ENCODE data around the gene MRPL10. TPM values are rescaled to one million over a fixed set of nuclear protein-coding genes. Genes with fewer than 3 reads are reported as not detected.

MRPL10 gene
- total RNA-seq, 2 experiments from 2014 or later: 49.0 to 51.4 TPM

DNA sequence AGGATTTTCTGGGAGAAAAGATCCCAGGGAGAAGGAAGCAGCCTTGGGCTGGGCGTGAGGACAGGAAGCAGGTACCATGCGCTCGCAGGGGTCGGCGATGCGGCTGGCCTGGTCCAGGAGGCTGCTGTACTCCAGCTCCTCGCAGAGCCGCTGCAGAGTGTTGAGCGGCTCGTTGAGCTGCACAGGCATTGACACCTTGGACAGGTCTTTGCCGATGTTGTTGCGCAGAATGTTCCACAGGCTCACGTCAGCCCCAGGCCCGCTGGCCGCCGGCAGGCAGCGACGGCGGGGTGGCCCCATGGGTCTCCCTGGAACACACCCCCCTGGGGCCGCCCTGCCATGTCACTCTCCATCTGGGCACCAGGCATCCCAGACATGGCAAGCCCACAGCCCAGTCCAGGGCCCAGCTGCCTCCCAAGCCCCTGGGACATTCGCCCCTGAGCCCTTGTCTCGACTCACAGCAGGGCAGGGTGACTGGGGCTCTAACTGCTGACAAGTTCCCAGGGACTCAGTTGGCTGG lies 17.8 kb downstream of the MRPL10 start:
- Histone ChIP-seq H3K4me3 (ENCODE audit: low read length) (no peak overlapping the region), H3K27ac (ENCODE audit: low read depth in 1 of 2, low read length in 2 of 2) (no peak overlapping the region), H3K27me3 (ENCODE audit: control insufficient read depth in 1 of 2, insufficient read depth in 2 of 2, low read length in 2 of 2) (no peaks in the 10 kb centered on the region), H3K4me1 (ENCODE audit: insufficient read depth, low read length) (peaks cover 5% of the 10 kb centered on the region), H3K36me3 (ENCODE audit: insufficient read depth, low read length) (peaks cover 93% of the 10 kb centered on the region), H3K9me3 (ENCODE audit: control insufficient read depth in 1 of 2, insufficient read depth in 1 of 2, low read length in 2 of 2) (no peaks in the 10 kb centered on the region)
- POLR2A ChIA-PET: no interaction called here
- Mint-ChIP-seq H3K4me1 (ENCODE audit: low read depth) (no peaks in the 10 kb centered on the region), H3K36me3 (ENCODE audit: low read depth) (peaks cover 89% of the 10 kb centered on the region), H3K27me3 (no peaks in the 10 kb centered on the region), H3K4me3 (no peak overlapping the region), H3K27ac (no peak overlapping the region), H3K9me3 (no peaks in the 10 kb centered on the region)
- peak in 1 of 14 experiments; percentile 11 for DNase-seq
- CTCF ChIA-PET: no interaction called here
- no peak for ATAC-seq (ENCODE audit: poor library complexity)
- intact Hi-C loops (cut with DNase I, micrococcal nuclease): no loop called here
- TF ChIP-seq, protein P1, sequence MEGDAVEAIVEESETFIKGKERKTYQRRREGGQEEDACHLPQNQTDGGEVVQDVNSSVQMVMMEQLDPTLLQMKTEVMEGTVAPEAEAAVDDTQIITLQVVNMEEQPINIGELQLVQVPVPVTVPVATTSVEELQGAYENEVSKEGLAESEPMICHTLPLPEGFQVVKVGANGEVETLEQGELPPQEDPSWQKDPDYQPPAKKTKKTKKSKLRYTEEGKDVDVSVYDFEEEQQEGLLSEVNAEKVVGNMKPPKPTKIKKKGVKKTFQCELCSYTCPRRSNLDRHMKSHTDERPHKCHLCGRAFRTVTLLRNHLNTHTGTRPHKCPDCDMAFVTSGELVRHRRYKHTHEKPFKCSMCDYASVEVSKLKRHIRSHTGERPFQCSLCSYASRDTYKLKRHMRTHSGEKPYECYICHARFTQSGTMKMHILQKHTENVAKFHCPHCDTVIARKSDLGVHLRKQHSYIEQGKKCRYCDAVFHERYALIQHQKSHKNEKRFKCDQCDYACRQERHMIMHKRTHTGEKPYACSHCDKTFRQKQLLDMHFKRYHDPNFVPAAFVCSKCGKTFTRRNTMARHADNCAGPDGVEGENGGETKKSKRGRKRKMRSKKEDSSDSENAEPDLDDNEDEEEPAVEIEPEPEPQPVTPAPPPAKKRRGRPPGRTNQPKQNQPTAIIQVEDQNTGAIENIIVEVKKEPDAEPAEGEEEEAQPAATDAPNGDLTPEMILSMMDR (IDR thresholded peaks at IDR 0.05): no peak

DNA sequence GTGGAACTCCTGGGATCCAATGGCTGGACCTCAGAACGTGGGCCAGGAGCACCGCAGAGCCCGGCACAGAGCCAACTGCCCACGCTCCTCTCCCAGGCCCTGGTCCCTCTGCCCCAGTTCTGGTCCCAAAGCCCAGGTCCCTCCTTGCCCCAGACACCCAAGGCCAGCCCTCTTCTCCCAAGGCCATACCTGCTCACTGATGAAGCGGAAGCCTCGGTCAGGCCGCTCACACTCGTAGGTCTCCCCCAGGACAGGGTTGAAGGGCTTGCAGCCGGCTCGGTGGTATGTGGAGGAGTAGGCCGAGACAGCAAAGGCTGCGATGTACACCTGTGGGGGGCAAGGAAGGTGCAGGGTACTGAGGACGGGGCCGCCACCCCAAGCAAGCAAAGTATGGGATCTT lies 18.3 kb downstream of the MRPL10 start:
- H3K9me3 Mint-ChIP-seq: no peaks in the 10 kb centered on the region
- TF ChIP-seq, protein P1 (IDR thresholded peaks at IDR 0.05): no peak
- intact Hi-C loops (cut with DNase I, micrococcal nuclease): no loop called here
- no peak overlapping the region for H3K27ac Mint-ChIP-seq
- no peak overlapping the region for H3K4me3 Mint-ChIP-seq
- Histone ChIP-seq H3K4me1 (ENCODE audit: insufficient read depth, low read length) (peaks cover 5% of the 10 kb centered on the region), H3K36me3 (ENCODE audit: insufficient read depth, low read length) (peaks cover 93% of the 10 kb centered on the region), H3K9me3 (ENCODE audit: control insufficient read depth in 1 of 2, insufficient read depth in 1 of 2, low read length in 2 of 2) (no peaks in the 10 kb centered on the region), H3K27me3 (ENCODE audit: control insufficient read depth in 1 of 2, insufficient read depth in 2 of 2, low read length in 2 of 2) (no peaks in the 10 kb centered on the region), H3K4me3 (ENCODE audit: low read length) (no peak overlapping the region), H3K27ac (ENCODE audit: low read depth in 1 of 2, low read length in 2 of 2) (no peak overlapping the region)
- no peaks in the 10 kb centered on the region for H3K27me3 Mint-ChIP-seq
- ATAC-seq (ENCODE audit: poor library complexity) (no peak), DNase-seq (peak in 1 of 14 experiments; percentile 12)
- POLR2A ChIA-PET: no interaction called here
- CTCF ChIA-PET: no interaction called here
- peaks cover 89% of the 10 kb centered on the region for H3K36me3 Mint-ChIP-seq (ENCODE audit: low read depth)
- no peaks in the 10 kb centered on the region for H3K4me1 Mint-ChIP-seq (ENCODE audit: low read depth)

DNA sequence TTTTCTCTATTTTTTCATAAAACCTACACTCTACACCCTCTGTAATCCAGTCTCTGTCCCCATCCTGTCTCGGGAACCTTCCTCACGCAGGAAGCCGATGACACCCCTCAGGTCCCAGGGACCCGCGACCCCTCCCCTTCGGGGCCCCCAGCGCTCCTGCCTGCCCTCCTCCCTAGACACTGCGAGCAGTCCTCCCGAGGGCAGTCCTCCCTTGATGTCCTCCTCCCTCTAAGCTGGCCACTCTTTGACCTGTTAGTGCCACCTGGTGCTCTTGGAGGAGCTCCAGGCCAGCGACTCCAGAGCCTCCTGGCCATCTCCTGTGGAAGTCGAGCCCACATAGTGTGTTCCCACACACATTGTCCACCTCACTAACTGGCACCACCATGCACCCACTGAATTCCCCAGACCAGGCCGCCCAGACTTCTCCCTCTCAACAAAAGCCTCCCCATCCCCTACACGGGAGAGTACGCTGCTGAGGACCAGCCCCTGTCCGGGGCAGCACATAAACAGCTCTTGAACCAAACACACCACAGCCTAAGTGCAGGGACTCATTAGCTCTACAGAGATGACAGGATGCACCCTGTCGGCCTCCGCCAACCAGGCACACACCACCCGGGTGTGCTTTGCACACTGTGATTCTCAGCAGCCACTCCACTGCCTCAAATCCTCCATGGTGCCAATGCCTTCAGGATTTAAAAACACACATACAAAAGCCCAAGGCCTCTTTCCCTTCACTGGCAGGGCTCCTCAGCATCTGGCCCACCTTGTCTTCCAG lies 19.0 kb downstream of the MRPL10 start:
- Mint-ChIP-seq H3K4me3 (no peak overlapping the region), H3K27me3 (no peaks in the 10 kb centered on the region), H3K36me3 (ENCODE audit: low read depth) (peaks cover 89% of the 10 kb centered on the region), H3K9me3 (no peaks in the 10 kb centered on the region), H3K4me1 (ENCODE audit: low read depth) (no peaks in the 10 kb centered on the region), H3K27ac (no peak overlapping the region)
- Histone ChIP-seq H3K27me3 (ENCODE audit: control insufficient read depth in 1 of 2, insufficient read depth in 2 of 2, low read length in 2 of 2) (no peaks in the 10 kb centered on the region), H3K4me3 (ENCODE audit: low read length) (no peak overlapping the region), H3K27ac (ENCODE audit: low read depth in 1 of 2, low read length in 2 of 2) (no peak overlapping the region), H3K9me3 (ENCODE audit: control insufficient read depth in 1 of 2, insufficient read depth in 1 of 2, low read length in 2 of 2) (no peaks in the 10 kb centered on the region), H3K4me1 (ENCODE audit: insufficient read depth, low read length) (peaks cover 5% of the 10 kb centered on the region), H3K36me3 (ENCODE audit: insufficient read depth, low read length) (peaks cover 92% of the 10 kb centered on the region)
- ATAC-seq (ENCODE audit: poor library complexity) (no peak), DNase-seq (peak in 1 of 14 experiments; percentile 9)
- TF ChIP-seq, protein P1 (IDR thresholded peaks at IDR 0.05): no peak
- intact Hi-C loops (cut with DNase I, micrococcal nuclease): no loop called here
- ChIA-PET POLR2A (no interaction called here), CTCF (no interaction called here)
